ENCODE measurements around the gene SPO11.

The SPO11 gene

GRCh38 chr20:57310821-57311514 is 18.6 kb upstream of the SPO11 start:
- DNase-seq (ENCODE audit: low spot score) = no peak

- no peak for DNase-seq (ENCODE audit: low spot score)
Observed at GRCh38 chr20:57312138-57312537, 17.5 kb upstream of the SPO11 start.

- DNase-seq (ENCODE audit: low spot score) = no peak
Observed at GRCh38 chr20:57313230-57313629, 16.4 kb upstream of the SPO11 start.

- DNase-seq (ENCODE audit: low spot score) = no peak
Observed at GRCh38 chr20:57313951-57314350, 15.7 kb upstream of the SPO11 start.

- no peak for DNase-seq (ENCODE audit: low spot score)
Observed at GRCh38 chr20:57315083-57315975, 14.3 kb upstream of the SPO11 start.

- DNase-seq (ENCODE audit: low spot score) = no peak
Observed at GRCh38 chr20:57315976-57316480, 13.6 kb upstream of the SPO11 start.

- no peak for DNase-seq (ENCODE audit: low spot score)
Observed at GRCh38 chr20:57316795-57317201, 12.8 kb upstream of the SPO11 start.

GRCh38 chr20:57317316-57317788 is 12.3 kb upstream of the SPO11 start:
- no peak for DNase-seq (ENCODE audit: low spot score)

GRCh38 chr20:57317789-57318371 is 11.7 kb upstream of the SPO11 start:
- no peak for DNase-seq (ENCODE audit: low spot score)

GRCh38 chr20:57319584-57319983 is 10.0 kb upstream of the SPO11 start:
- no peak for DNase-seq (ENCODE audit: low spot score)

GRCh38 chr20:57320358-57320757 is 9.2 kb upstream of the SPO11 start:
- DNase-seq (ENCODE audit: low spot score) = no peak

- no peak for DNase-seq (ENCODE audit: low spot score)
Observed at GRCh38 chr20:57321142-57321541, 8.5 kb upstream of the SPO11 start.

- DNase-seq (ENCODE audit: low spot score) = no peak
Observed at GRCh38 chr20:57322476-57322875, 7.1 kb upstream of the SPO11 start.

GRCh38 chr20:57323034-57323433 is 6.6 kb upstream of the SPO11 start:
- DNase-seq (ENCODE audit: low spot score) = peak; percentile 58

- no peak for DNase-seq (ENCODE audit: low spot score)
Observed at GRCh38 chr20:57325632-57326356, 3.8 kb upstream of the SPO11 start.

GRCh38 chr20:57326667-57327455 is 2.7 kb upstream of the SPO11 start:
- DNase-seq (ENCODE audit: low spot score) = no peak

GRCh38 chr20:57327820-57328219 is 1.8 kb upstream of the SPO11 start:
- DNase-seq (ENCODE audit: low spot score) = no peak

GRCh38 chr20:57330998-57331397 is 1.4 kb downstream of the SPO11 start:
- DNase-seq (ENCODE audit: low spot score) = peak; percentile 39

GRCh38 chr20:57332105-57333089 is 2.8 kb downstream of the SPO11 start:
- no peak for DNase-seq (ENCODE audit: low spot score)

- no peak for DNase-seq (ENCODE audit: low spot score)
Observed at GRCh38 chr20:57335392-57335791, 5.8 kb downstream of the SPO11 start.
